ENCODE results near the gene FGD5.

Gene FGD5

DNA sequence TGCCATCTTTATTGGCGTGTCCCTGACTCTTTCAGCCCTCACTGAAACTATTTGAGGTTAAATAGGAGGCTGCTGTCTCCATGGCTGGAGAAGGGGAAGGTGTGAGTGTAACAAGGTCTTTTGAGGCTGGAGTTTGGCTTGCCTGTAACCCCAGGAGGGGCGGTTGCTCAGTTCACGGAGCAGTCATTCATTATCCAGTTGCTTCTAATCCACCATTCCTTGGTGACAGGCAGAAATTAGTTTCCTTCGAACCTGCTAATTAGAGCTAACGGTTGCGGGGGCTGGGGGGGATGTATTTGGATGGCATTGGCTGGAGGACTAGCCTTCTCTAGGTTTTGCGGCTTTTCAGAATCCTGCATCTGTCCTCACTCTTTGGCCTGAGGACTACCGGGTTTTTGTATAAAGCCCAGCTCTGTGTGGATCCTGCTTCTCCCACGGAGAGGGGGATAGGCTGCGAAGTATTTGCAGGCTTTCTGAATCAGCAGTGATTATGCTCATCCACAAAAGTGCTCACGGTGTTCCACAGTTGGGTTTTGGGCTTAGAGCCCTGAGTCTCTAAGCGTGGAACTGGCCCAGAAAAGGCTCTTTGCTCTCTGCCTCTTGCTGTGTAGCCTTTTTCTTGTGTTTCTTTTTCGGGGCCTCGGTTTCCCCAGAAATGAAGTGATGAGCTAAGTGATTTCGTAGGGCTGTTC lies 18.6 kb downstream of the FGD5 start:
- Histone ChIP-seq H4K20me1 (ENCODE audit: insufficient read depth, low read length) (no peaks in the 10 kb centered on the region), H3F3A (ENCODE audit: insufficient read depth, low read length) (no peaks in the 10 kb centered on the region), H3K27me3 (ENCODE audit: insufficient read depth, low read length) (peaks cover 6% of the 10 kb centered on the region; the same call in 1 of the 2 replicates), H3K9ac (ENCODE audit: low read length) (no peak overlapping the region), H2AFZ (ENCODE audit: low read length) (no peak overlapping the region), H3K36me3 (ENCODE audit: insufficient read depth, low read length) (no peaks in the 10 kb centered on the region), H3K9me2 (ENCODE audit: low read depth, low read length) (no peaks in the 10 kb centered on the region), H3K4me3 (ENCODE audit: low read depth, low read length, poor library complexity, severe bottlenecking) (no peak overlapping the region), H3K9me3 (ENCODE audit: low read length) (no peaks in the 10 kb centered on the region), H3K4me1 (ENCODE audit: insufficient read depth, low read length, severe bottlenecking) (no peaks in the 10 kb centered on the region), H3K27ac (ENCODE audit: low read depth, low read length, poor library complexity, severe bottlenecking) (no peak overlapping the region), H3K4me2 (ENCODE audit: low read length) (no peak overlapping the region), H3K79me2 (ENCODE audit: insufficient read depth, low read length) (no peaks in the 10 kb centered on the region)
- TF ChIP-seq, protein P1, sequence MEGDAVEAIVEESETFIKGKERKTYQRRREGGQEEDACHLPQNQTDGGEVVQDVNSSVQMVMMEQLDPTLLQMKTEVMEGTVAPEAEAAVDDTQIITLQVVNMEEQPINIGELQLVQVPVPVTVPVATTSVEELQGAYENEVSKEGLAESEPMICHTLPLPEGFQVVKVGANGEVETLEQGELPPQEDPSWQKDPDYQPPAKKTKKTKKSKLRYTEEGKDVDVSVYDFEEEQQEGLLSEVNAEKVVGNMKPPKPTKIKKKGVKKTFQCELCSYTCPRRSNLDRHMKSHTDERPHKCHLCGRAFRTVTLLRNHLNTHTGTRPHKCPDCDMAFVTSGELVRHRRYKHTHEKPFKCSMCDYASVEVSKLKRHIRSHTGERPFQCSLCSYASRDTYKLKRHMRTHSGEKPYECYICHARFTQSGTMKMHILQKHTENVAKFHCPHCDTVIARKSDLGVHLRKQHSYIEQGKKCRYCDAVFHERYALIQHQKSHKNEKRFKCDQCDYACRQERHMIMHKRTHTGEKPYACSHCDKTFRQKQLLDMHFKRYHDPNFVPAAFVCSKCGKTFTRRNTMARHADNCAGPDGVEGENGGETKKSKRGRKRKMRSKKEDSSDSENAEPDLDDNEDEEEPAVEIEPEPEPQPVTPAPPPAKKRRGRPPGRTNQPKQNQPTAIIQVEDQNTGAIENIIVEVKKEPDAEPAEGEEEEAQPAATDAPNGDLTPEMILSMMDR (IDR thresholded peaks at IDR 0.05; ENCODE audit: low read length), result no peak
- no peak for TF ChIP-seq EZH2 (IDR thresholded peaks at IDR 0.05; ENCODE audit: borderline replicate concordance, low read length)

DNA sequence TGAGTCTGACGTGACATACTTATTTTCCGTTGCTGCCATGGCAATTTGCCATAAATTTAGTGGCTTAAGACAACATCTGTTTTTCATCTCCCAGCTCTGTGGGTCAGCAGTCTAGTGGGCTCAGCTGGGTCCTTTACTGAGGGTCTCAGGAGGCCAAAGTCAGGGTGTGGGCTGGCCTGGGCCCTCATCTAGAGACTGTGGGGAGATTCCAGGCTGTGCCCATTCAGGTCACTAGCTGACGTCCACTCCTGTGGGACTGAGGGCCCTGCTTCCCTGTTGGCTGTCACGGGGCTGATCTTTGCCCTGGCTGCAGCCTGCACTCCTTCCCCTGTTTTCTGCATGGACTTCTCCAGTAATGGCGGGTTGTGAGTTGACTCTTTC lies 19.1 kb downstream of the FGD5 start:
- H2AFZ ChIP-seq (ENCODE audit: low read length), result no peak overlapping the region
- no peak overlapping the region for H3K27ac ChIP-seq (ENCODE audit: low read depth, low read length, poor library complexity, severe bottlenecking)
- no peaks in the 10 kb centered on the region for H3F3A ChIP-seq (ENCODE audit: insufficient read depth, low read length)
- no peaks in the 10 kb centered on the region for H3K79me2 ChIP-seq (ENCODE audit: insufficient read depth, low read length)
- no peaks in the 10 kb centered on the region for H3K9me2 ChIP-seq (ENCODE audit: low read depth, low read length)
- no peaks in the 10 kb centered on the region for H3K9me3 ChIP-seq (ENCODE audit: low read length)
- H4K20me1 ChIP-seq (ENCODE audit: insufficient read depth, low read length), result no peaks in the 10 kb centered on the region
- peaks cover 6% of the 10 kb centered on the region; the same call in 1 of the 2 replicates for H3K27me3 ChIP-seq (ENCODE audit: insufficient read depth, low read length)
- H3K4me3 ChIP-seq (ENCODE audit: low read depth, low read length, poor library complexity, severe bottlenecking), result no peak overlapping the region
- no peak overlapping the region for H3K4me2 ChIP-seq (ENCODE audit: low read length)
- H3K9ac ChIP-seq (ENCODE audit: low read length), result no peak overlapping the region
- H3K36me3 ChIP-seq (ENCODE audit: insufficient read depth, low read length), result no peaks in the 10 kb centered on the region
- no peak for TF ChIP-seq EZH2 (IDR thresholded peaks at IDR 0.05; ENCODE audit: borderline replicate concordance, low read length)
- TF ChIP-seq, protein P1 (IDR thresholded peaks at IDR 0.05; ENCODE audit: low read length), result no peak
- H3K4me1 ChIP-seq (ENCODE audit: insufficient read depth, low read length, severe bottlenecking), result no peaks in the 10 kb centered on the region

DNA sequence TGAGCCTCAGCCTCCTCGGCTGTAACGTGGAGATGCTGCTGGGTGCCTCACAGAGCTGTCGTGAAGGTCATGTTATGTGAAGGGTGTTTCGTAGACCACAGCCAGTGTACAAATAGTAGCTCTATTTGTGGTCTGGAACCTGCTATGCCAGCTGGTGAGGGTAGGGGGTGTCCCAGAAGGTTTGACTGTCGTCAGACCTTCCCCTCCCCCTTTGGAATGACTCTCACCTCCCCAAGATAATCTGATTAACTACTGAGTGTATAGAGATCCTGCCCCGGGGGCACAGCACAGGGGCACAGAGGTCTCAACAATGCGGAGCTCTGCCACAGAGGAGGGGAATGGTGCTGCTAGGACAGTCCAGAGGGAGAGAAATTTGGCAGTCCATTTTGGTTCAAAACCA lies 20.5 kb downstream of the FGD5 start:
- H3K27ac ChIP-seq (ENCODE audit: low read depth, low read length, poor library complexity, severe bottlenecking), result no peak overlapping the region

More for the DNA sequence above, 20.5 kb downstream of the FGD5 start:
- no peak overlapping the region for H3K9ac ChIP-seq (ENCODE audit: low read length)
- H3K4me3 ChIP-seq (ENCODE audit: low read depth, low read length, poor library complexity, severe bottlenecking), result no peak overlapping the region
- peaks cover 6% of the 10 kb centered on the region; the same call in 1 of the 2 replicates for H3K27me3 ChIP-seq (ENCODE audit: insufficient read depth, low read length)
- H3K36me3 ChIP-seq (ENCODE audit: insufficient read depth, low read length), result no peaks in the 10 kb centered on the region
- no peaks in the 10 kb centered on the region for H3K9me2 ChIP-seq (ENCODE audit: low read depth, low read length)
- no peaks in the 10 kb centered on the region for H3F3A ChIP-seq (ENCODE audit: insufficient read depth, low read length)
- no peaks in the 10 kb centered on the region for H3K9me3 ChIP-seq (ENCODE audit: low read length)
- TF ChIP-seq, protein P1 (IDR thresholded peaks at IDR 0.05; ENCODE audit: low read length), result no peak
- no peak for TF ChIP-seq EZH2 (IDR thresholded peaks at IDR 0.05; ENCODE audit: borderline replicate concordance, low read length)
- H2AFZ ChIP-seq (ENCODE audit: low read length), result no peak overlapping the region
- H3K4me2 ChIP-seq (ENCODE audit: low read length), result no peak overlapping the region
- H3K4me1 ChIP-seq (ENCODE audit: insufficient read depth, low read length, severe bottlenecking), result no peaks in the 10 kb centered on the region
- no peaks in the 10 kb centered on the region for H4K20me1 ChIP-seq (ENCODE audit: insufficient read depth, low read length)
- H3K79me2 ChIP-seq (ENCODE audit: insufficient read depth, low read length), result no peaks in the 10 kb centered on the region
